ENCODE measurements around the gene NTRK1. TPM values are rescaled to one million over a fixed set of nuclear protein-coding genes. Genes with fewer than 3 reads are reported as not detected.
A peak's percentile ranks its signal among the peaks of the same experiment; 100 is the strongest.

NTRK1 gene
- total RNA-seq, 1 donor from 2014 or later: 0.23 TPM

DNA sequence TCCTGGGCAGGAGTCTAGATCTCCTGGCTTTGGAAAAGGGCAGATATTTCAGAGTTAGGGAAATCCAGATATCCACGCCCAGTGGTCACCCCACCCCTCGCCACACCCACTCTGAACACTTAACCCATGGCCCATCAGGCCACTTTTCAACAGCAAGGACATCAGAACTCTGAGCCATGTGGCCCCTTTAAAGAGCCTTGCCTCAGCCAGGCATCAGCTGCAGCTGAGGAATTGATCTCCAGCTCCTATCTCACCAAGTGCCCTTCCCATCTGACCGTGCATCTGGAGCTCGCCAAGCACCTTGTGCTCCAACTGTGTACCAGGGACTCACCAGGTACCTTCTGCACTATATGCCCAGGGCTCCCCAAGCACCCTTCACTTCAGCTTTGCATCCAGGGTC, 23.8 kb upstream of the NTRK1 start:
- Mint-ChIP-seq H3K27ac (ENCODE audit: unreplicated experiment) (no peak overlapping the region), H3K9me3 (ENCODE audit: unreplicated experiment) (no peaks in the 10 kb centered on the region), H3K36me3 (ENCODE audit: low read depth, unreplicated experiment) (no peaks in the 10 kb centered on the region), H3K4me3 (ENCODE audit: unreplicated experiment) (no peak overlapping the region), H3K27me3 (ENCODE audit: unreplicated experiment) (peaks cover 4% of the 10 kb centered on the region), H3K4me1 (ENCODE audit: unreplicated experiment) (no peaks in the 10 kb centered on the region)
- TF ChIP-seq, protein P1, sequence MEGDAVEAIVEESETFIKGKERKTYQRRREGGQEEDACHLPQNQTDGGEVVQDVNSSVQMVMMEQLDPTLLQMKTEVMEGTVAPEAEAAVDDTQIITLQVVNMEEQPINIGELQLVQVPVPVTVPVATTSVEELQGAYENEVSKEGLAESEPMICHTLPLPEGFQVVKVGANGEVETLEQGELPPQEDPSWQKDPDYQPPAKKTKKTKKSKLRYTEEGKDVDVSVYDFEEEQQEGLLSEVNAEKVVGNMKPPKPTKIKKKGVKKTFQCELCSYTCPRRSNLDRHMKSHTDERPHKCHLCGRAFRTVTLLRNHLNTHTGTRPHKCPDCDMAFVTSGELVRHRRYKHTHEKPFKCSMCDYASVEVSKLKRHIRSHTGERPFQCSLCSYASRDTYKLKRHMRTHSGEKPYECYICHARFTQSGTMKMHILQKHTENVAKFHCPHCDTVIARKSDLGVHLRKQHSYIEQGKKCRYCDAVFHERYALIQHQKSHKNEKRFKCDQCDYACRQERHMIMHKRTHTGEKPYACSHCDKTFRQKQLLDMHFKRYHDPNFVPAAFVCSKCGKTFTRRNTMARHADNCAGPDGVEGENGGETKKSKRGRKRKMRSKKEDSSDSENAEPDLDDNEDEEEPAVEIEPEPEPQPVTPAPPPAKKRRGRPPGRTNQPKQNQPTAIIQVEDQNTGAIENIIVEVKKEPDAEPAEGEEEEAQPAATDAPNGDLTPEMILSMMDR (IDR thresholded peaks at IDR 0.05; ENCODE audit: unreplicated experiment): no peak
- DNase-seq (ENCODE audit: low spot score): no peak

DNA sequence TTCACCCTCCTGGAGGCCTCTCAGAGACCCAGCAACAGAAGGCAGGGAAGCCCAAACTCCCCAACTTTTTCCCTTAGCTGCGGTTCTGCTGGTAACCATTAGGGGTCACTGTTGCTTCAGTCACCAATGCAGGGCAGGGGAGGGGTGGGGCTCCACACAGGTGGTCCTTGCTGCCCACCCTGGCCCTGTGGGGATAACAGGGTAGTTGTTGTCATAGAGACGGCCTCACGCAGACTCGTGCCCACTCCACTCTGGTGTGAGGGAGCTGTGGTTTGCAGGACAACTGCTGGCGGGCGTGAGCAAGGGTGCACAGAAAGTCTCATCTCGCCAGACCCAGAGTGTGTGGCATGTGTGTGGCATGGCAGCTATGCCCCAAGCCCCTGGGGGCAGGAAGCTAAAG, 21.7 kb upstream of the NTRK1 start:
- DNase-seq (ENCODE audit: low spot score): peak; percentile 50
- H3K9me3 Mint-ChIP-seq (ENCODE audit: unreplicated experiment): no peaks in the 10 kb centered on the region
- no peaks in the 10 kb centered on the region for H3K36me3 Mint-ChIP-seq (ENCODE audit: low read depth, unreplicated experiment)
- peaks cover 16% of the 10 kb centered on the region for H3K27me3 Mint-ChIP-seq (ENCODE audit: unreplicated experiment)
- TF ChIP-seq, protein P1 (IDR thresholded peaks at IDR 0.05; ENCODE audit: unreplicated experiment): peak; percentile 86
- H3K4me3 Mint-ChIP-seq (ENCODE audit: unreplicated experiment): no peak overlapping the region
- peaks cover 1% of the 10 kb centered on the region for H3K4me1 Mint-ChIP-seq (ENCODE audit: unreplicated experiment)
- no peak overlapping the region for H3K27ac Mint-ChIP-seq (ENCODE audit: unreplicated experiment)

DNA sequence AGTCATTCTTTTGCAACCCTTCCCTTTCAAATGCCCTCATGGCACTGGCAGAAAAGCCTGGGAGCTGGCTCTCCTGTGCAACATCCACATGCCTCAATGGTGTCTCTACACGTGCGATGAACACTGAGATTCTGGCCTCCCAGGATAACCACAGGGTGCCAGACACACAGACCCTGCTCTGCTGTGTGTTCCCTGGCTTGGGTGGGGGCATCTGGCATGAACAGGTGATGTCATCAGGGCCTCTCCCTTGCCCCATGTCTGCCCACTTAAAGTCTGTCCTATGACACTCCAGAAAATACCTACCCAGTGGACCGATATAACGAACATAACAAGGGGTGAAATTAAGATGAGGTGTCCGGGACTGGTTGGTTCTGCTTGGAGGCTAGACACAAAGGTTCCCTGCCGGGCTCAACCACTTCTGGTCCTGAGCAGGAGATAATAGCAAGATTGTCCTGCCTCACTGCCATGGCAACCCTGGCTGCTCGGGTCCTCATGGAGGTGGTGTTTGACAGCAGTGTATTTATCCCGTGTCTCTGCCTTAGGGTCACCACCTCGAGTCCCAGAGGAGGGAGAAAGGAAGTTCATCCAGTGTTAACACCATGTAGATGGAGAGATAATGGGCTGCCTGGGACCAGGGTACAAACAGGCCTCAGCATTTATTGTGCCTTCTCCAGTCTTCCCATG, 21.1 kb upstream of the NTRK1 start:
- peak overlapping the region; percentile 23 for H3K4me3 Mint-ChIP-seq (ENCODE audit: unreplicated experiment)
- TF ChIP-seq, protein P1 (IDR thresholded peaks at IDR 0.05; ENCODE audit: unreplicated experiment): no peak
- DNase-seq (ENCODE audit: low spot score): no peak
- H3K36me3 Mint-ChIP-seq (ENCODE audit: low read depth, unreplicated experiment): no peaks in the 10 kb centered on the region
- peaks cover 3% of the 10 kb centered on the region for H3K4me1 Mint-ChIP-seq (ENCODE audit: unreplicated experiment)
- H3K27me3 Mint-ChIP-seq (ENCODE audit: unreplicated experiment): peaks cover 19% of the 10 kb centered on the region
- H3K9me3 Mint-ChIP-seq (ENCODE audit: unreplicated experiment): no peaks in the 10 kb centered on the region
- no peak overlapping the region for H3K27ac Mint-ChIP-seq (ENCODE audit: unreplicated experiment)

DNA sequence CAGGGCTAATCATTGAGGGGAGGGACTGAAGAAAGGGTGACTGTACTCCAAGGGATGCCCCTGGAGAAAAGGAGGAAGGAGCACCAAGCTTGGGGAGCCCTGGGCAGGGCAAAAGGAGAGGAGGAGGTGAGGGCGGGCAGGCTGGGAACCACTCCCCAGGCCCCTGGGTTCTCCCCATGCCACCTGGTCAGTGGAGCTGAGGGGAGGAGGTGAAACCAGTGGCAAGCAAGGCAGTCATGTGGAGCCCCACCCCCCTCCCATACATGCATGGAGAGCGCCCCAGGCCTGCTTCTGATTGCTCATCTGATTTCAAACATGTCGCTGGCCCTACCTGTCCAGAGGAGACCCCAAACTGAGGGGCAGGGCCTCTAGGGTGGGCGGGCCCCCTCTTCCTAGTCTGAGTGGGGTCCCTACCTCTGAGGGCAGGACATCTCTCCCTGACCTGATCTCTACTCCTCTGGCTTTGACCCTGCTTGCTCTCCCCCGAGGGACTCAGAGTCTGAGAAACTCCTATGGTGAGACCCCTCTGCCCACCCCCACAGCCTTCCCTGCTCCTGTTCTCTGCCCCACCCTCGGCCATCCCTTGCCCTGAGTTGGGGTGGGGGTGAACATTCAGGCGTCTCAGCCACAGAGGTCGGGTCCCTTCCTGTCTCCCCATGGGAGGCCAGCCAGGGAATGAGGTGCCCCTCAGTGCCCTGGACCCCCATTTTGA, 20.3 kb upstream of the NTRK1 start:
- no peak overlapping the region for H3K4me3 Mint-ChIP-seq (ENCODE audit: unreplicated experiment)
- peaks cover 3% of the 10 kb centered on the region for H3K4me1 Mint-ChIP-seq (ENCODE audit: unreplicated experiment)
- DNase-seq (ENCODE audit: low spot score): no peak
- no peak overlapping the region for H3K27ac Mint-ChIP-seq (ENCODE audit: unreplicated experiment)
- no peaks in the 10 kb centered on the region for H3K9me3 Mint-ChIP-seq (ENCODE audit: unreplicated experiment)
- no peaks in the 10 kb centered on the region for H3K36me3 Mint-ChIP-seq (ENCODE audit: low read depth, unreplicated experiment)
- peaks cover 22% of the 10 kb centered on the region for H3K27me3 Mint-ChIP-seq (ENCODE audit: unreplicated experiment)
- TF ChIP-seq, protein P1 (IDR thresholded peaks at IDR 0.05; ENCODE audit: unreplicated experiment): no peak

DNA sequence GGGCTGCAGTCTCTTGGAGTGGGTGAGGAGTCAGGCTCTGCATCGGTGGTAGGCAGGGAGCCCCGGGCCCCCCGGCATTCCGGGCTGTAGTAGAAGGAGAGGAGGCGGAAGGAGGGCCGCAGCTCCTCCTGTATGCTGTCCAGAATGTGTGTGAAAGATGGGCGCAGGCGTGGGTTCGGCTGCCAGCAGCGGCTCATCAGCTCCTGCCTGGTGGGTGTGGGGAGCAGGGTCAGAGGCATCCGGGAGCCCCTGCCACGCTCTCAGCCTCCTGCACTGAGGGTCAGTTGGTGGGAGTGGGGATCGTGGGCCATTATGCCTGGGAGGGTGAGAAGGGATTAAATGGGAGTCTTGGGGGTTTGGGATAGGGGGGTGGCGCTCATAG, 19.8 kb upstream of the NTRK1 start:
- peaks cover 5% of the 10 kb centered on the region for H3K4me1 Mint-ChIP-seq (ENCODE audit: unreplicated experiment)
- DNase-seq (ENCODE audit: low spot score): no peak
- no peaks in the 10 kb centered on the region for H3K36me3 Mint-ChIP-seq (ENCODE audit: low read depth, unreplicated experiment)
- TF ChIP-seq, protein P1 (IDR thresholded peaks at IDR 0.05; ENCODE audit: unreplicated experiment): no peak
- no peak overlapping the region for H3K4me3 Mint-ChIP-seq (ENCODE audit: unreplicated experiment)
- H3K27ac Mint-ChIP-seq (ENCODE audit: unreplicated experiment): no peak overlapping the region
- H3K27me3 Mint-ChIP-seq (ENCODE audit: unreplicated experiment): peaks cover 25% of the 10 kb centered on the region
- no peaks in the 10 kb centered on the region for H3K9me3 Mint-ChIP-seq (ENCODE audit: unreplicated experiment)

Measured in endothelial cell (in vitro differentiated cells).